Measurements from ENCODE around the gene S1PR2.
"Not testable (repeated sequence)": the region's sequence is repeated elsewhere in the genome, so short reads cannot be mapped to it uniquely, and the experiment has no call there.

The S1PR2 gene

DNA sequence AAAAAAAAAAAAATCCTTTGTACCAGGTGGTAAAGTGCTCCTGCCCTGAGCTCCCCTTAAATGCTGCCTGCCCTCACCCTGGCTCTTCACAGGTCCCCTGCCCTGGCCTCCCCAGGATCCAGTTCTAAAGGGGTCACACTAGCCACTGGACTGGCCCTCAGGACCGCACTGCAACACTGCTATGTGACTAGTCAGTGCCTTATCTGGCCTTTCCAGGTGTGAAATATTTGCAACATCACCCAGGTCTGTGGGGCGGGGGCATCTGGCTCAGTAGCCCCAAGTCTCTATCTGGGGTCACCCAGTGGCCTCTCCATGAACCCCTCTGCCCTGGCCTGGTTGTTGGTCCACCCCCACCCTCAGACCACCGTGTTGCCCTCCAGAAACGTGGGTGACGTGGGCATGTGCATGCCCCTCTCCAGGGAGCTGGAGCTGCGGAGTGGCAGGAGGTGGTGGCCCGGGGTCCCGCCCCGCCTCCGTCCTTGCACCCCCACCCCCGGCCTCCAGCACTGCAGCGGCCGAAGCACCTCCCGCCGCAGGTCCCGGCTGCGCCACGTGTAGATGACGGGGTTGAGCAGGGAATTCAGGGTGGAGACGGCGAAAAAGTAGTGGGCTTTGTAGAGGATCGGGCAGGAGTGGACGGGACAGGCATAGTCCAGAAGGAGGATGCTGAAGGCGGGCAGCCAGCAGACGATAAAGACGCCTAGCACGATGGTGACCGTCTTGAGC lies 7.5 kb downstream of the S1PR2 start:
- no peak for DNase-seq (ENCODE audit: low spot score)

DNA sequence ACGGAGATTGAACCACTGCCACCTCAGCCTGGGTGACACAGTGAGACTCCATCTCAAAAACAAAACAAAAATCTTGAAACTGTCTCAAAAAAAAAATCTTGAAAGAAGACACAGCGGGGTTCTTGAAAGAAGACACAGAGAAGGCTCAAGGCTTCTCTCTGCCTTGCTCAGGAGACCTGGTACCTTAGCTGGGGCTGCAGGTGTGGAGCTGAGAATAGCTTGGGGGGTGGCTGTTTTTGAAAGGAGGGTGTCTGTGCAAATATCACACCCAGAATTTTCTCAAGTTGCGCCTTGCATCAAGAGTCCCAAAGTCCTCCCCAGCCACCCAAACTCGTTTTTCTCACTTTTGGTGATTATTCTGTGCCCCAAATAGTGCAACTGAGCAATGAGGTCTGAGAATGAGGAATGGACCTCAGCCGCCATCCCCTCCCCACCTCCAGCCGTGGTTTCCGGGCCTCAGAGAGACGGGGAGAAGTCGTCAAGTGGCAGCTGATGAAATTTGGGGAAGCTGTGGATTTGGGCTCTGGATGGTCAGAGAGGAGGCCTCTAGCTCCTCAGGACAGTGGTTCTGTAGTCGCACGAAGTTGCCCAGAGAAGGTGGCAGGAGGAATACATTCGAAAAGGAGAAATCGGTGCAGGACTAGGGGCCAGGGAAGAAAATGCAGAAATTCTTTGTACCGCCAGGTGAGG lies 8.8 kb downstream of the S1PR2 start:
- no peak for DNase-seq (ENCODE audit: low spot score)

DNA sequence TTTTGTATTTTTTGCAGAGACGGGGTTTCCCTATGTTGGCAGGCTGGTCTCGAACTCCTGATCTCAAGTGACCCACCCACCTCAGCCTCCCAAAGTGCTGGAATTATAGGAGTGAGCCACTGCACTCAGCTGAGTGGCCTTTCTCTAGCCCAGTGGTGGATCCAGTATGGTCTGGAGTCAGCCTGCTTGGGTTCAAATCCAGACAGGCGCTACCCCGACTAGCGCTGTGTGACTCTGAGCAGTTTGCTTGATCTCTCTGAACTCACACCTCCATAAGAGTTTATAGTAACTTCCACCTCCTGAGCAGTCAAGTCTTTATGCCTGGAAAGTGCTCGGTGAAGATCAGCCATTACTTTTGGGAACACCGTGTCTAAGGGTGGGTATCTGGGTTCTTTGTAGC lies 10.4 kb downstream of the S1PR2 start:
- no peak for DNase-seq (ENCODE audit: low spot score)

DNA sequence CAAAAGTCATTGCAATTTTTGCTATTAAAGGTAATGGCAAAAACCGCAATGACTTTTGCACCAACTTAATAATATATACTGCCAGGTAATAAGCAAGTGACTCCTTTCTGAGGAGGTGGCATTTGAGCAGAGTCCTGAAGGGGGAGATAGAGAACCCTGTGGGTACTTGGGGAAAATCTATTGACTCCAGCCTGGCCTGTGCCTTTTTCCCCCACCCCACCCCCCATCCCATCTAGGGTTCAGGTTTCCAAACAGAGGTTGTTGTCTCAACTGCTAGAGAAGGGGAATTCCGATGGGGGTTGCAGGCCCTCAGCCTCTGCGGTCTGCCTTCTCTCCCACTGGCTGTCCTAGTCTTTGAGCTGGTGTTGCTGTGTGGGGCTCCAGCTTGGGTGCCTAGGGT lies 11.5 kb downstream of the S1PR2 start:
- peak; percentile 53 for DNase-seq (ENCODE audit: low spot score)

DNA sequence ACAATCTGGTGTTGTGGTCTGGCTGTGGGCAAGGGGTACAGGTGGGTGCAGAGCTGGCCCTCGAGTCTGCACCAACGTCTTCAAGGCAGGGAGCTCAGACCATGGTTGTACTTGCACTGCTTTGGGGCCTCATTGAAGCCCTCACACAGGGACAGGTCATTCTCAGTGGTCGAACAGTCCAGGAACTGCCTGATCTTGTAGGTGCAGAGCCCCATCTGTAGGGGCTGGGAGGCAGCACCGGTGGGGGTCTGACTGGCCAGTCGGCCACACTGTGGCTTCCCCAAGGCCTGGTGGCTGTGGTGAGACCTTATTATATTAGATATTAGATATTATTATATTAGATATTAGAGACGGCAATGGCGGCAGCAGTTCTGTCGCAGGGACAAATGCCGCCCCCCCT lies 14.0 kb downstream of the S1PR2 start:
- DNase-seq (ENCODE audit: low spot score) = no peak

DNA sequence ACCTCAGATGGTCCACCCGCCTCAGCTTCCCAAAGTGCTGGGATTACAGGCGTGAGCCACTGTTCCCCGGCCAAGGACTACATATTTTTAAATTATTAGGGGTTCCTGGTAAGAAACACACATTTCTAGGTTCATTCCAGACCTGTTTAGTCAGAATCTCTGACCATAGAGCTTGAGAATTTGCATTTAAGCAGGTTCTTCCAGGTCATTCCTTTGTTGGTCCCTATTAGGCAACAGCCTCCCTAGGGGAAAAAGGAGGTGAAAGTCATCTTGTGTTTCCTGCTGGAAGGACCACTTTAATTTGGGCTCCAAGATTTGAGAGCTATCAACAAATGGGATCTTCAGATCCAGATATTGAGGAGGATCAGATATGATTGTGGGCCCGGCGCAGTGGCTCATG lies 16.3 kb downstream of the S1PR2 start:
- no peak for DNase-seq (ENCODE audit: low spot score)

DNA sequence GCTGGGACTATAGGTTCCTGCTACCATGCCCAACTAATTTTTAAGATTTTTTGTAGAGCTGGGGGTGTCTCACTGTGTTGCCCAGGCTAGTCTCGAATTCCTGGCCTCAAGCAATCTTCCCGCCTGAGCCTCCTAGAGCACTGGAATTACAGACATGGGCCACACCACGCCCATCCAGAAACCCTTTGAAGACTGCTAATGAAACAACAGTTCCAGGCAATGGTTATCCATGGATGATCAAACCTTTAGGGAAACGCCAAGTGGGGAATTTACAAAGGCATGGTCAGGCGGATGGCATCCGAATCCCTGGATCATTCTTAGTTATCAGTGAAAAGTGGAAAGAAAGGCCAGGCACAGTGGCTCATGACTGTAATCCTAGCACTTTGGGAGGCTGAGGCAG lies 19.4 kb downstream of the S1PR2 start:
- DNase-seq (ENCODE audit: low spot score) = no peak

DNA sequence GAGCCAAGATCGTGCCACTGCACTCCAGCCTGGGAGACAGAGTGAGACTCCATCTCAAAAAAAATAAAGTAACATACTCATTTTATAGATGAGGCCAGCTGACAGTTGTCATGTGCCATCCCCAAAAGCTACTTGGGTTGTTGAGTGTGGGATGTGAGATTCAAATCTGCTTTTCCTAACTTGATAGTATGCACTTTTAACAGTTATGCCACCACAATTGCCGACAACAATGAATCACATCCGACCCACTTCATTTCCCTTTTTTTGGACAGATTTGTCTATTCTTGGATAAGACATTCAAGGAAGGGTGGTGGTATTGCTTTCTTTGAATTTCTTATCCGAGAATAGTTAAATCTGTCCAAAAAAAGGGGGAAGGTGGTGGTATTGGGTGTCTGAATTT lies 20.1 kb downstream of the S1PR2 start:
- no peak for DNase-seq (ENCODE audit: low spot score)

DNA sequence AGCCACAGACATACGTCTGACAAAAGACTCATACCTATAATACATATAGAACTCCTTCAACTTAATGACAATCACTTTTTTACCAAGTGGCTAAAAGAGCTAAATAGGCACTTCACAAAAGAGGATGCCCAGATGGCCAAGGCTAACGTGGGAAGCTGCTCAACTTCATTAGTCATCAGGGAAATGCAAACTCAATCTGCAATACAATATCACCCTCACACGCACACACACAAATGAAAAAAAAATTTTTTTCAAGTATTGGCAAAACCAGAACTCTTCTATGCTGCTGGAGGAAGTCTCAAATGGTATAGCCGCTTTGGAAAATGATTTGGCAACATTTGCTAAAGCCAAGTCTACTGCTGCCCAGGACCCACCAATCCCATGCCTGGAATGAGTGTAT lies 21.8 kb downstream of the S1PR2 start:
- no peak for DNase-seq (ENCODE audit: low spot score)

DNA sequence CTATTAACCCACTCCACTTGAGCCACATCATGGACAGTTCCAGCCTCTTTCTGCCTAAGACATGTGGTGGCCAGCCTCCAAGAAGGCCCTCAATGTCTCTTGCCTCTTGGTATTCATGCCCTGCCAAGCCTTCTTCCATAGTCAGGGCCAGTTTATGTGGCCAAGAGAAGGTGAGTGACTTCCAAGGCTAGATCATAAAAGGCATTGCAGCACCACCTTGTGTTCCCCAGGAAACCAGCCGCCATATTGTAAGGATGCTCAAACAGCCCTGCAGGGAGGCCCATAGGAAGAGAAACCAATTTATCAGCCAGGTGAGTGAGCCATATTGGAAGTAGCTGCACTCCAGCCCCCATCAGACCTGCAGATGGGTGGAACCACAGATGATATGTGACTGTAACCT lies 24.1 kb downstream of the S1PR2 start:
- no peak for DNase-seq (ENCODE audit: low spot score)

DNA sequence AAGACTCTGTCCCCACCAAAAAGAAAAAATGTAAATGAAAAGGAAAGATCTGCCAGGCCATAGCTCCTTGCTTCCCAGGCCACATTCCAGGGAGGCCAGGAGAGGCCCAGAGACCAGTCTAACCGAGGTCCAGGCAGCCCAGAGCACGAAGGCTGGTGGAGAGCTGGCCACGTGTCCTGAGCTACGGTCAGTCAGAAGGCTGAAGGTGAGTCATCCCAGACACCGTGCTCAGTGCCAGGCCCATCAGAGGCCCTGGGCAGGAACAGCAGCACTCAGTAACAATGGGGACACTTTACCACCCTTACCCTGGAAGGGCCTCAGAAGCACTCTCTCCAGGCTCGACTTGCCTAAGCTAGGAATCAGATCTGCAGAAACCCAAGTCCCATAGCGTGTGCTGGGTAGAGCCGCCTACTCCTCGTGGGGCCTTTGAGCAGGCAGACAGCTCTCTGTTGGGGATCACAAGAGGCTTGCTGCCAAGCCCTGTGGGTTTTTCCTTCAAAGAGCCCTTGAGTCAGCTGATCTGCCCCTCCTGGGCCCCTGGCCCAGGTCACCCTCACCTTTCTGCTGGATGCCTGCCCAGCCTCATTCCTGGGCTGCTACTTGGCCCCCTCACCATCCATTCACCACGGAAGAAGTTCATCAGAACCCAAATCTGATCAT lies 24.8 kb downstream of the S1PR2 start:
- DNase-seq (ENCODE audit: low spot score) = no peak

DNA sequence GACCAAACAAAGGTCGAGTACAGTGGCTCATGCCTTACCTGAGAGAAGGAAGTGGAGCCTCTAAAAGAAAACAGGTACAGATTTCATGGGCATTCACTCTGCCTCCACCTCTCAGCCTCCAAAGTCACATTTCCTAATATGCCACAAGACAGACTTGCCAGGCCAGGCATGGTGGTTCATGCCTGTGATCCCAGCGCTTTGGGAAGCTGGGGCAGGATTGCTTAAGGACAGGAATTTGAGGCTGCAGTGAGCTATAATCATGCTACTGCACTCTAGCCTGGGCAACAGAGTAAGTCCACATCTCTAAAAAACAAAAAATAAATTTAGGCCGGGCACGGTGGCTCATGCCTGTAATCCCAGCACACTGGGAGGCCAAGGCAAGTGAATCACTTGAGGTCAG lies 25.5 kb downstream of the S1PR2 start:
- DNase-seq (ENCODE audit: low spot score) = no peak

DNA sequence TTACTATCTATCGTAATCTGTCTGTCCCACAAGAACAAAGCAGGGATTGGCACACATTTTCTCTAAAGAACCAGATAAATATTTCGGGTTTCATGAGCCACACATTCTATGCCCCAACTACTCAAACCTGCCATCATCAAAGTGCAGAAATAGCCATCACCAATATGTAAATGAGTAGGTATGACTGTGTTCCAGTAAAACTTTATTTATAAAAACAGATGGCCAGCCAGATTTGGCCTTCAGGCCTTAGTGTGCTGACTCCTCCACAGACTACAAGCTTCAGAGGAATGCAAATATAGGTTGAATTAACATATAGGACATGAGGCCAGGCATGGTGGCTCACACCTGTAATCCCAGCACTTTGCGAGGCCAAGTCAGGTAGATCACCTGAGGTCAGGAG lies 27.4 kb downstream of the S1PR2 start:
- no peak for DNase-seq (ENCODE audit: low spot score)

DNA sequence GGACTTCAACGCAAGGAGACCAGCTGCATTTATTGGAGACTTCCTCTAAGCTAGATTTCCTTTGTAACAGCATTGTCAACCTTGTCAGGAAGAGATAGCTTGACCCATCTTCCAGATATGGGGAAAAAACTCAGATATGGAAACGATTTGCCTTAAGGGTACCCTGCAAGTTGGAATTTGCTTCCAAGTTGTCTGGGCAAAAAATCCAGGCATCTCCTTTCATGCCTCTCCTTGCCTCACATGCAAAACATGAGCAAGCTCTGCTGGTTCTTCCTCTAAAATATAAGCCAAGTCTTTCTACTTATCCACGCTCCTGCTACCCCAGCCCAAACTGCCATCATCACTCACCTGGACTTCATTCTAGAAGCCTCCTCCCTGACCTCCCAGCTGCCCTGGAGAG lies 30.0 kb downstream of the S1PR2 start:
- no peak for DNase-seq (ENCODE audit: low spot score)

DNA sequence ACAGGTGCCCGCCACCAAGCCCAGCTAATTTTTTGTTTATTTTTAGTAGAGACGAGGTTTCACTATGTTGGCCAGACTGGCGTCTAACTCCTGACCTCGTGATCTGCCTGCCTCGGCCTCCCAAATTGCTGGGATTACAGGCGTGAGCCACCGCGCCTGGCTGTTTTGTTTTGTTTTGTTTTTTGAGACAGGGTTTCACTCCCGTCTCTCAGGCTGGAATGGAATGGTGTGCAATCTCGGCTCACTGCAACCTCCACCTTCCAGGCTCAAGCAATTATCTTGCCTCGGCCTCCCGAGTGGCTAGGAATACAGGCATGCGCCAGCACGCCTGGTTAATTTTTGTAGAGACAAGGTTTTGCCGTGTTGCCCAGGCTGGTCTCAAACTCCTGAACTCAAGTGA lies 31.0 kb downstream of the S1PR2 start:
- DNase-seq (ENCODE audit: low spot score) = not testable (repeated sequence)

DNA sequence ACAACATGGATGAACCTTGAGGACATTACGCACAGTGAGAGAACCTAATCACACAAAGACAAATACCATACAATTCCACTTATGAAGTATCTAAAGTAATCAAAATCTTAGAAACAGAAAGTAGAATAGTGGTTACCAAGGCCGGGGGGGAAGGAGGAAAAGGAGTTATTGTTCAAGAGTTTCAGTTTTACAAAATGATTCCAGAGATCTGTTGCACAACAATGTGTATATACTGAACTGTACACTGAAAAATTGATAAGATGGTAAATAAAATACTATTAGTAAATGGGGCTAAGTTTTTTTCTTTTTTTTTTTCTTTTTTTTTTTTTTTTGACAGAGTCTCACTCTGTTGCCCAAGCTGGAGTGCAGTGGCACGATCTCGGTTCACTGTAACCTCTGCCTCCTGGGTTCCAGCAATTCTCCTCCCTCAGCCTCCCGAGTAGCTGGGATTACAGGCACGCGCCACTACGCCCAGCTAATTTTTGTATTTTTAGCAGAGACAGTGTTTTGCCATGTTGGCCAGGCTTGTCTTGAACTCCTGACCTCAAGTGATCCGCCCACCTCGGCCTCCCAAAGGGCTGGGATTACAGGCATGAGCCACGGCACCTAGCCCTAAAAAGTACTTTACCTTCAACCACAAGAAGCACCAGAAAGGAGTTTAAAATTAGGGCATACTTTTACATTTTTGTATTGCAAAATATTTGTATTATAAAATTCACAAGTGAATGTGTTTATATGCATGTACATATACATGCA lies 32.1 kb downstream of the S1PR2 start:
- DNase-seq (ENCODE audit: low spot score) = not testable (repeated sequence)

DNA sequence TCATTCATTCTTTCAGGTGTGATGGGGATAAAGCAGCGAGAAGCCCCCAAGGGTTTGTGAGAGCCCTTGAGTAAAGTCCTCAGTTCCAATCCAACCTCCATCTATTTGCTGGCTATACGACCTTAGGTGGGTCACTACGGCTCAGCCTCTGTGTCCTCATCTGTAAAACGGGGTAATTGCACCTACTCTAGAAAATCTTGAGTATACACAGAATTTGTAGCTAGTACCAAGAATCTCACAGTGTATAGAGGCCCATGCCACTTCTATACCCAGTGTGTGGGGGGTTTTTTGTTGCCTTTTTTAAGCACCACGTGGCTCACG lies 36.0 kb downstream of the S1PR2 start:
- DNase-seq (ENCODE audit: low spot score) = no peak

DNA sequence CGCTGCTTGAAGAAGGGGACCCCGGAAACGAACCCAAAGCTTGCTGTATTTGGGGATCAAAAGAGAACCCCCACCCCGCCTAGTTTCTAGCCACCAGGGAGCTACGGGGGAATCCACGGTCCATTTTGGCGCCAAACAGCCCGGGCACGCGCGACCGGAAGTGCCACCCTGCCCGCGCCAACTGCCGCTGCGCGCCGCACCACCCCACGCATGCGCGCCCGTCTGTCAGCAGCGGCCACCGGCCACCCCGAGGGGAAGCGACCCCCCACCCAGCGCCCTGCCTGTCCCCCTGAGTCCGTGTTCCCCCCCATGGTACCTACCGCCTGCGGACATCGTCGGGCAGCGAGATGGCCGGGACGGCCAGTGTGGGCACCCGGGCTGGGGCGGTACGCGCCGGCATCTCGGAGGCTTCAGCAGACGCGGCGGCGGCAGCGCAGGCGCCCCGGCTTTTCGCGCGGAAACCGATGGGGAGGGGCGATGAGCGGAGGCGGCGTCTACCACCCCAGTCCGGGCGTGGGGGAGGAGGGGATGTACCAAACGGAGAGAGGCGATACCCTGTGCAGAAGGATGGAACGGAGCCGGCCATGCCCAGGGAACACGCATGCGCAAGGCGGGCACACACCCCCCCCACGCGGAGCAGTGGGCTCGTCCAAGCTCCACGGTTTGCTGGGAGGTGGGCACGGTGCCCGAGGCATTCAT lies 36.5 kb downstream of the S1PR2 start, which contains the start of gene DNMT1:
TSS of gene DNMT1 (minus strand) at position 454 of the 699 bp plus-strand sequence. CDS start at position 400, 54 bp downstream.
- peak; percentile 100 for DNase-seq (ENCODE audit: low spot score)

DNA sequence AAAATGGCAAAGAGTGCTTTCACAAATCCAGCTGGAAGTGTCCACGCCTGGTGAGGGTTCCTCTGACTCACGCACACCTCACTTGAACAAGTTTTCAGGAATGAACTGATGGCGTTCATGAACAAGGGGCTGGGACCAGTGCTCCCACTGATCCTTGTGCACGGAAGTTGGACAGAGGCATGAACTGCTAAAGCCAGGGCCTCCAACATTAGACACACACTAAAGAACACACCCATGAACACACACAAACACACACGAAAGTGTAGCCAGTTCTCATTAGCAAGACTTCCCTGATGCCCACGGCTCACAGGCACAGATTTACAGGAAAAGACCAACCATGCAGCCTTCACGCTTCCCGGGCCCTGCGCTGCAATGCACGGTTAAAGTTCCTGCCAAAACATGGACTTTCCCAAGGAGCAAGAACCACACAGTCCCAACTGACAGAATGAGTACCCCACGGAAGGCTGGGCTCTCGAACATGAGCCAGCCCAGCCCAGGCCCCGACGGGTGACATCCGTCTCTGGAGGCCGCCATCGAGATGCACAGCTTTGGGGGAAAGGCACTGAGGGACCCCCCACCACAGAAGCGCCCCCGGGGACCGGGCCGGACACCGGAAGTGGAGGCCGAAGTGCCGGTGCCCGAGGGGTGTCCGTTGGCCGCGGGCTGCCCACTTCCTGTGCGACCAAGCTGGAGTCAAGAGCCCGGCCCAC lies 37.2 kb downstream of the S1PR2 start:
- peak; percentile 18 for DNase-seq (ENCODE audit: low spot score)

DNA sequence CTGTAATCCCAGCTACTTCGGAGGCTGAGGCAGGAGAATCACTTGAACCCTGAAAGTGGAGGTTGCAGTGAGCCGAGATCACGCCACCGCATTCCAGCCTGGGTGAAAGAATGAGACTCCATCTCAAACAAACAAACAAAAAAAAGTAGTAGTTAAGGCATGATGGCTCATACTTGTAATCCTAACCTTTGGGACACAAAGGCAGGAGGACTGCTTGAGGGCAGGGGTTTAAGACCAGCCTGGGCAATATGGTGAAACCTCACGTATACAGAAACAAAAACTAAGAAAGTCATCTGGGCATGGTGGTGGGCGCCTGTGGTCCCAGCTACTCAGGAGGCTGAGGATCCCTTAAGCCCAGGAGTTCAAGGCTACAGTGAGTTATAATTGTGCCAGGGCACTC lies 38.2 kb downstream of the S1PR2 start:
- no peak for DNase-seq (ENCODE audit: low spot score)

DNA sequence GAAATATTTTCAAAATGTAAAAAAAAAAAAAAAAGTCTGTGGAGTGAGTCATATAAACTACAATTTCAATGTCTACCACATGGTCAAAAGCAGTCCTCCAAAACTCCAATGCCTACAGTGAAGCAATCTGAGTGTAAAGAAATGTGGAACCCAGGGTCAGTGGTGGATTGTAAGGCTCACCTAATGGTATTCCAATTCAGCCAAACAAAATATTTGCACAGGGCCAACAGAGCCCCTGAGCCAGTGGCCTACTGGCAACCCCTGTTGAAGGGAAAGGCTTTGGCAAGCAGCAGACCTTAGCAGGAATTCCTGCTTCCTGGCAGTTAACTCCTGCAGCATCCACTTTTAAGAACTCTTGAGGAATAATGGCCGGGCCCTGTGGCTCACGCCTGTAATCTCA lies 39.8 kb downstream of the S1PR2 start:
- no peak for DNase-seq (ENCODE audit: low spot score)

All from germinal center (tissue), 1 donor.